Urinary bladder (tissue), 4 donors: ENCODE data around the gene DHCR7. TPM values are rescaled to one million over a fixed set of nuclear protein-coding genes. Genes with fewer than 3 reads are reported as not detected.

Source experiments
- DNase-seq: peaks from one replicate; pipeline ENCODE4 v3.0.0-alpha.2; 2015; ENCODE audit errors: extremely low spot score
- H3K27ac ChIP-seq: one replicate; pipeline ENCODE4 v1.5.1; 2013; ENCODE audit warnings: low read depth, mild to moderate bottlenecking, moderate library complexity
- H3K36me3 ChIP-seq: one replicate; pipeline ENCODE4 v1.6.1; 2013; ENCODE audit warnings: mild to moderate bottlenecking, moderate library complexity; ENCODE audit not compliant: insufficient read depth
- H3K4me1 ChIP-seq: one replicate; pipeline ENCODE4 v1.6.1; 2013; ENCODE audit warnings: mild to moderate bottlenecking, moderate library complexity; ENCODE audit not compliant: insufficient read depth
- H3K4me3 ChIP-seq: one replicate; pipeline ENCODE4 v1.5.1; 2013; ENCODE audit warnings: low read depth, low read length
- WGBS: extraction: QIAGEN DNeasy Blood & Tissue Kit; methylation state at CpG from one replicate; pipeline ENCODE4 v1.1.7; 2013; 5-methylcytosine and 5-hydroxymethylcytosine counted together
- polyA plus RNA-seq: library from polyadenylated mRNA; stranded (reverse); fragments of 200-250 nt; gene quantifications from one replicate; pipeline ENCODE4 v1.2.3, GENCODE V29; 2013
- total RNA-seq: library from RNA; depleted of rRNA; stranded (reverse); fragments of >200 nt; gene quantifications from one replicate; pipeline ENCODE4 v1.2.3, GENCODE V29; 2014
- donor health status: healthy with polysubstance abuse.
- donor health status: healthy.

Gene DHCR7
- total and polyA plus RNA-seq, 2 donors: 8.5 to 11.3 TPM

DNA sequence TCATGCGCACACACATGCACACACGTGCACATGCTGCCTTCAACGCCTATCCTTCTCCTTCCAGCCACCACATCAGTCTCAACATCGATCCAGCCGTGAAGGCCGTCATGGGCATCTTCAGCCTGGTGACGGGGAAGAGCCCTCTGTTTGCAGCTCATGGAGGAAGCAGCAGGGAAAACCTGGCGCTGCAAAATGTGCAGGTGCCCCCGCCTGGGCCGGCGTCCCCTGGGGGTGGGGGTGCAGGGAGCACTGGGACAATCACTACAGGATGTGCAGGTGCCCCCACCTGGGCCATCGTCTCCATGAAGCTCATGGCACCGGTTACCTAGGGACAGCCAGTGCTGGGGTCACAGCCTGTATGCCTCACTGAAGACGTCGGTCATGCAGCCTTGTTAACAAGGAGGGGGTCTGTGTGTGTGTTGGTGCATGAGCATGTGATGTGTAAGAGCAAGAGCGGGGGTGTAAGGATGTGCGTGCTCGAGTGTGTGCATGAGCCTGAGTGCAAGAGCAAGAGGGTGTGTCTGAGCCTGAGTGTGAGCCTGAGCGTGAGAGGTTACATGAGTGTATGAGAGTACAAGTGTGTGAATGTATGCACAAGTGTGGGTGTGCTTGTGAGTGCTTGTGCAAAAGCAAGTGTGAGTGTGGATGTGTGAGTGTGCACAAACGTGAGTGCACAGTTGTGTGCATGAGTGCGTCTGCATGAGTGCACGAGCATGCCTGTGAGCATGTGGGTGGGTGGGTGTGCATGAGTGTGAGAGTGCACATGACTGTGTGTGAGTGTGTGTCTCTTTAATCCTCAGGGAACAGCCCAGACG is 36.3 kb upstream of the DHCR7 start:
- H3K4me1 ChIP-seq: no peaks in the 10 kb centered on the region
- no peak overlapping the region for H3K27ac ChIP-seq
- WGBS: 94% methylated on average over 23 of the region's 23 CpGs
- no peak overlapping the region for H3K4me3 ChIP-seq
- peaks cover 15% of the 10 kb centered on the region for H3K36me3 ChIP-seq
- DNase-seq: no peak

- H3K4me1 ChIP-seq: no peaks in the 10 kb centered on the region
- no peak for DNase-seq
- 96% methylated on average over 6 of the region's 6 CpGs for WGBS
- no peak overlapping the region for H3K4me3 ChIP-seq
- H3K36me3 ChIP-seq: peaks cover 17% of the 10 kb centered on the region
- no peak overlapping the region for H3K27ac ChIP-seq
Measured at GRCh38 chr11:71483692-71484091, 35.5 kb upstream of the DHCR7 start.

DNA sequence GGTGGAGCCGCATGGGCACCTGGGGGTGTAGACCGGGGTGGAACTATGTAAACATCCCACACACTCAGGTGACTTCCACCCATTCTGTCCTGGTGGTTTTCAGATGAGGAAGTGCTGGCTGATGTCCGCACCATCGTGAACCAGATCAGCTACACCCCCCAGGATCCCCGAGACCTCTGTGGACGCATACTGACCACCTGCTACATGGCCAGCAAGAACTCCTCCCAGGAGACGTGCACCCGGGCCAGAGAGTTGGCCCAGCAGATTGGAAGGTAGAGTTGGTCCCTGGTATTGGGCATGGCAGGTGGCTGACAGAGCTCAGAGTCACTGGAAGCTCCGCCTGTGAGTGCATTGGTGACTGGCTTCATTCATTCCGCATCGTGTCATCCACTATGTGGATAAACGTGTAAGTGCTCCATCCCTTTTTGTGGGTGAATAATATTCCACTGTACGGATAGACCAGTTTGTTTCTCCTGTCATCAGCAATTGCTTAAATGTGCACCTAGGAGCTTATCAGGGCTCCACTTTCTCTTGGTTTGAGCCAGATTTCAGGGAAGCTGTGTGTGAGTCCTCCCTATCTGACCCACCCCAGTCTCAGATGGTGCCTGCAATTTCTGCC is 34.7 kb upstream of the DHCR7 start:
- 97% methylated on average over 13 of the region's 13 CpGs for WGBS
- H3K4me3 ChIP-seq: no peak overlapping the region
- H3K4me1 ChIP-seq: no peaks in the 10 kb centered on the region
- DNase-seq: no peak
- H3K36me3 ChIP-seq: peaks cover 23% of the 10 kb centered on the region
- no peak overlapping the region for H3K27ac ChIP-seq

DNA sequence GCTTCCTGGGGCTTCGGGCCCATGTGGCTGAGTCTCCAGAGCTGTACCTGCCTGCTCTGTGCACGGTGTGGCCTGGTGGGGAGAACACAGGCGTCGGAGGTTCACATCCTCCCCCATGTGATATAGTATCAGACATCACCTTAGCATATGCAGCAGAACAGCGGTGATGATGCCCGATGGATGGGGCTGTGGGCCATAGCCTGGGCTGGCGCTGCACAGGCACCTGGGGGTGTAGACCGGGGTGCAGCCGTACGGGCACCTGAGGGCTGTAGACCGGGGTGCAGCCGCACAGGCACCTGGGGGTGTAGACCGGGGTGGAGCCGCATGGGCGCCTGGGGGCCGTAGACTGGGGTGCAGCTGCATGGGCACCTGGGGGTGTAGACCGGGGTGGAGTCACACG is 34.0 kb upstream of the DHCR7 start:
- Histone ChIP-seq H3K27ac (no peak overlapping the region), H3K4me1 (no peaks in the 10 kb centered on the region), H3K36me3 (peaks cover 23% of the 10 kb centered on the region), H3K4me3 (no peak overlapping the region)
- DNase-seq: no peak
- 98% methylated on average over 18 of the region's 18 CpGs for WGBS

- Histone ChIP-seq H3K4me3 (no peak overlapping the region), H3K27ac (no peak overlapping the region), H3K4me1 (no peaks in the 10 kb centered on the region), H3K36me3 (peaks cover 27% of the 10 kb centered on the region)
- DNase-seq: peak; percentile 59
- WGBS: 87% methylated on average over 24 of the region's 24 CpGs
Measured at GRCh38 chr11:71481101-71481960, 33.1 kb upstream of the DHCR7 start.

- no peak overlapping the region for H3K4me3 ChIP-seq
- H3K36me3 ChIP-seq: peaks cover 22% of the 10 kb centered on the region
- 92% methylated on average over 11 of the region's 11 CpGs for WGBS
- H3K27ac ChIP-seq: no peak overlapping the region
- DNase-seq: no peak
- no peaks in the 10 kb centered on the region for H3K4me1 ChIP-seq
Measured at GRCh38 chr11:71478528-71478840, 30.3 kb upstream of the DHCR7 start.

DNA sequence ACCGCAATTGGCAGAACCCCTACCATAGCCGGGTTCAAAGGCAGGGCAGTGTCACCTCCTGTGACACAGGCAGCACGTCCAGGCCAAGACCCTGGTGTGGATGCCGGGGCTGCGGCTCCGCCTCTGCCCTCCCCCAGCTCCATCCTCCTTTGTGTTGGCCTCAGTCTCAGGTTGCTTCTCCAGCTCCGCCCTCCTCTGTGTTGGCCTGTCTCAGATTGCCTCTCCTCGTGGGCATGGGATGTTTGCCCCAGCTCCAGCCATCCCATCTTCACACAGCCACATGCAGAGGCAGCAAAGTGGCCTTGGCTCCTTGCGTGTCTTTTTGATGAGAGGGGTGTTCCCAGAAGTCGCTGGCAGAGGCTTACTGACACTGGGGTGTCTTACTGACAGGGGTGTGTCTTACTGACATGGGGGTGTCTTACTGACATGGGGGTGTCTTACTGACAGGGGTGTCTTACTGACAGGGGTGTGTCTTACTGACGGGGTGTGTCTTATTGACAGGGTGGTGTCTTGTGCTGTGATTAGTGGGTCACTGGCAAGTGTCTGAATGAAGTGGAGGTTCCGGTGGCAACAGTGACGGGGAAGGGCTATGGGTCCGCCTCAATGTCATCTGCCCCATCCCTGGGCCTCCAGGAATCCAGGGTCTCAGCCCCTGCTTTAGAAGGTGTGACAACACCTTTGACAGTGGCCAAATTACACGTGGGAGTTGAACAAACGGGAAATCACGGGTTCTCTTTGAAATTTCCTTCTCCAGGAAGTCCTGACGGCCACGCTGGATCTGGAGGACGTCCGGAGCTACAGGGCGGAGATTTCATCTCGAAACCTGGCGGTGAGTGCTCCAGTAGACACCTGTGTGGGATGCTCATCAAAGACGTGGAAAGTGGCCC is 29.7 kb upstream of the DHCR7 start:
- H3K27ac ChIP-seq: no peak overlapping the region
- no peak for DNase-seq
- peaks cover 17% of the 10 kb centered on the region for H3K36me3 ChIP-seq
- whole genome bisulfite sequencing: 74% methylated on average over 25 of the region's 25 CpGs
- no peak overlapping the region for H3K4me3 ChIP-seq
- no peaks in the 10 kb centered on the region for H3K4me1 ChIP-seq

GRCh38 chr11:71476926-71477640 is 28.9 kb upstream of the DHCR7 start:
- H3K4me1 ChIP-seq: no peaks in the 10 kb centered on the region
- peaks cover 17% of the 10 kb centered on the region for H3K36me3 ChIP-seq
- H3K27ac ChIP-seq: no peak overlapping the region
- H3K4me3 ChIP-seq: no peak overlapping the region
- no peak for DNase-seq
- 87% methylated on average over 34 of the region's 34 CpGs for WGBS

DNA sequence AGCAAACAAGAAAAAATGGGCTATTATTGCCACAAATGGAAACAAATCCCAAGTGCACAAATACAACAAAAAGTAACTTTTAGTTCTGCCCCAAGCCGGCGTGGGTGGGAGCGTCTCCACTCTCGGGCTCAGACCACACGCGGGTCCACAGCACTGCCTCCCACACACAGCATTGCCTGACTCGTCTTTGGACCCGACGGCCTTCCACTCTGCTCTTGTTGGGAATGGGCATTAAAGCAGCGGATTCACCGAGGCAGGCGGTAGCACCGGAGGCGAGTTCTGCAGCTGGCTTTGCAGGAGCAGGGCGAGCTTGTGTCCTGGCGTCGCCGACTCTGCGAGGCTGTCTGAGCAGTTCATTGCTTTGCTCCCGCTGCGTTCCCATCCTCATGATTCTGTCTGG is 27.8 kb upstream of the DHCR7 start:
- WGBS: 96% methylated on average over 21 of the region's 21 CpGs
- H3K27ac ChIP-seq: no peak overlapping the region
- H3K4me1 ChIP-seq: no peaks in the 10 kb centered on the region
- peaks cover 17% of the 10 kb centered on the region for H3K36me3 ChIP-seq
- no peak for DNase-seq
- no peak overlapping the region for H3K4me3 ChIP-seq

DNA sequence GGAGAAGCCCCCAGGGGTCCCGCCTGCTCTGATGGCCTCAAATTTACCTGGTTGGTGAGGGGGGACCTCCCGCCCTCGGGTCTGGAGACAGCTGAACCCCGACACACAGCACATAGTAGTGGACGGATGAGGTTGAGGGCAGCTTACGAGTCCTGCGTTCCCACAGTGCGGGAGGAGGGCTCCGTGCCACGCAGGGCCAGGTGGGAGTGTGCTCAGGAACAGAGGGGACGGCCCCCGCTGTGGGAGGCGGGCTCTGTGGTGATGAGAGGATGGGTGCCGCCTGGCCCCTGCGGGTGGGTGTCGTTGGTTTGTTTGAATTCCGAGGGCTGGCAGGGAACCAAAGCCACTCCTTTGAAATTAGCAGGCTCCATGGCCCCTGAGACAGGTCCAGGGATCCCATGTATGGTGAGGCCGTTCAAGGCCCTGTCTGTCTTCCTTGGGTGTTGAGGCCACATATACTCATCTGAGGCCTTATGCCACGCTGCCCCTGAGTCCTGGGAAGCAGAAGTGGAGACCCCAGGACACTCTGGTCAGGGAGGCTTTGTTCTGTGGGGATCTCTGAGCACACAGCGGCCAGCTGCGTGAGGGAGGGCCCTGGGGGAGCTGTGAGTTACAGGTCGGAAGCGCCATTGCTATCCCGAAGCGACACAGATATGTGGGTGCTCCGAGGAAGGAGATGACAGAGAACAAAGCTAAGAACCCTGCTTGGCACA is 26.7 kb upstream of the DHCR7 start:
- 91% methylated on average over 26 of the region's 26 CpGs for WGBS
- DNase-seq: no peak
- no peaks in the 10 kb centered on the region for H3K4me1 ChIP-seq
- H3K4me3 ChIP-seq: no peak overlapping the region
- no peak overlapping the region for H3K27ac ChIP-seq
- peaks cover 17% of the 10 kb centered on the region for H3K36me3 ChIP-seq

DNA sequence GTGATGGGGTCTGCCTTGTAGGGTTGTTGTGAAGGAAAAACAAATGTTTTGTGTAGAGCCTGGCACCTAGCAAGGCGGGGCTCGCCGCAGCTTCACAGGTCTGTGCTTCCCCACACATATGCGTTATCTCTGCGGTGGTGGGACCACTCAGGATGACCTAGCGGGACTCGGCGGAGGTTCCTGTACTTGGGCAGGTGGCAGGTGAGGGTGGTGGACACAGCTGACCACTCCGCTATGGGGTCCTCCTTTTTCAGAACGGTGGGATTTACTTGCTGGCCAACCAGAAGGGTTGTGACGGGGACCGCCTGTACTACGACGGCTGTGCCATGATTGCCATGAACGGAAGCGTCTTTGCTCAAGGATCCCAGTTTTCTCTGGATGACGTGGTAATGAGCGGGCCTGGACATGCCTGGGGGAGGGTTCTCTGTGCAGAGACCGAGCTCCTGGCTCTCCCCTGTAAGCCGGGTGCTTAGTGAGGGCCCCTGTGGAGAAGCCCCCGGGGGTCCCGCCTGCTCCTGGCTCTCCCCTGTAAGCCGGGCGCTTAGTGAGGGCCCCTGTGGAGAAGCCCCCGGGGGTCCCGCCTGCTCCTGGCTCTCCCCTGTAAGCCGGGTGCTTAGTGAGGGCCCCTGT is 26.1 kb upstream of the DHCR7 start:
- peaks cover 14% of the 10 kb centered on the region for H3K36me3 ChIP-seq

DNA sequence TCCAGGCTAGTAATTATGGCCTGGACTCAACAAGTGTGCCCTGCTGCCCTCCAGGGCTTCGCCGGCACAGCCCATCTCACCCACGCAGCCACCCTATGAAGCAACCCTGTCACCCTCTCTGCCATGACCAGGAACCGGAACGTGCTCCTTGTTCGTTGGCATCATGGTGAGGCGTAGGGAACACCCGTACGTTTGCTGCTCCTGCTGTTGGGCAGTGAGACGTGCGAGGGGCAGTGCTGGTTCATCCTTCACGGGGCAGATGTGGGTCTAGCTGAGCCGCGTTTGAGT is 25.5 kb upstream of the DHCR7 start:
- Histone ChIP-seq H3K4me3 (no peak overlapping the region), H3K36me3 (peaks cover 14% of the 10 kb centered on the region), H3K27ac (no peak overlapping the region), H3K4me1 (no peaks in the 10 kb centered on the region)
- 98% methylated on average over 14 of the region's 14 CpGs for WGBS
- no peak for DNase-seq

More for the DNA sequence above, 26.1 kb upstream of the DHCR7 start:
- DNase-seq: no peak
- WGBS: 94% methylated on average over 27 of the region's 27 CpGs
- Histone ChIP-seq H3K27ac (no peak overlapping the region), H3K4me3 (no peak overlapping the region), H3K4me1 (no peaks in the 10 kb centered on the region)
